GM18517 (cell line): ENCODE results near the gene SPRR2E.
"Not testable (repeated sequence)": the region's sequence is repeated elsewhere in the genome, so short reads cannot be mapped to it uniquely, and the experiment has no call there.

Source experiments
- ATAC-seq: cut with Tn5 transposase; IDR thresholded peaks from one replicate; pipeline ENCODE4 v1.9.1; 2021; ENCODE audit warnings: mild to moderate bottlenecking, moderate library complexity; ENCODE audit not compliant: unreplicated experiment

The SPRR2E gene

DNA sequence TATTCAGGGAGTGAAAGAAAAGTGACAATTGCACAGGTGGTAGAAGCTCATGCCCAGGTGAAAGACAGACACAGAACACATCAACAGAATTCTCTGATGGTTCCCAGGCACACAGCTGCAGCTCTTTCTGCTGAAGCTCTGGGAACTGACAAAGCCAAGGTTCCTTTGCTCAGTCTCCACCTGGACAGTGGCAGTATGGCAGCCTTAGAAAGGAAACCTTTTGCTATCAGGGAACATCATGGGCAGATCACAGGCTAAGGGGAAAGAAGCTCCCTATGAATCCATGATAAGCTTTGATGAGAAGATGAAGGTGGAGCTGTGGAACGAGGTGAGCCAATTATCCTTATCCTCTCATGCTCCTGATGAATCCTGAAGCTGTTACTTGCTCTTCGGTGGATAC lies 24.1 kb downstream of the SPRR2E start:
- ATAC-seq: no peak

DNA sequence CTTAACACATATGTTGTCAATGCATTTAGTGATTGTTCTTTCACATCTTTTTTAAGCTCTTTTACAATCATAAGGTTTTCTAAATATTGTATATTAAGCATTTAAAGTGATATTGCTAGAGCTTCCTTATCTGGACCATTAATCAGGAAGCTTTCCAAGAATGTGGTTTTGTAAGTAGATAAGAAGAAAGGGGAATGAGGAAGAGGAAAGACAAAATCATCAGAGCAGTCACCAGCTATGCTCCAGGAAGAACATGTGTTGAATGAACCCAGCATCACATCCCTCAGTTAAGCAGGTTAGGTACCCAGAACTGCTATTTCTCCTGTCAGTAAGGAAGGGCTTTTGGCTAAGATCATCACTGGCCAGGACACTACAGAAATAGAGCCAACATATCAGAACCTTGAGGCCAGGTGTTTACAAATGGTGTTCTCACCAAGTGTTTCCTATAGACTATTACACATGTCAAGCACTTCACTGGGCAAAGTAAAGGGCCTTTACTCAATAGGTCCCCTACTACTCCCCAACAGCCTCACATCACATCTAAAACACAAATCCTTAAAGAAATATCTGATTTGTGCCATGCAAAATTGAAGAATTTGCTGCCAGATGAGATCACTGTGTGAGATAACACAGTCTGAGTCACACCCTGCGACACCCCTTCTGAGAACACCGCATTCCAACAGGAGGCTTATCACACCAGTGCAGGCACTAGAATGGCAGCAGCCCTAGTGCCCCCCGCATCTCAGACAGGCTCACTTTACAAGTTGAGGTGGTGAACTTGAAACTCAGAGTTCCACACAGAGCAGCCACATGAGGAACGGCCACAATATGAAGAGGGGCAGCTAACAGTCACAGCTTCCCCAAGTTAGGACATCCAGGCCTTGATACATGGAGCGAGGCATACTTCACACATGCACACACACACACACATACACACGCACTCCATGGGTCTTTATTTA lies 35.2 kb downstream of the SPRR2E start:
- no peak for ATAC-seq

DNA sequence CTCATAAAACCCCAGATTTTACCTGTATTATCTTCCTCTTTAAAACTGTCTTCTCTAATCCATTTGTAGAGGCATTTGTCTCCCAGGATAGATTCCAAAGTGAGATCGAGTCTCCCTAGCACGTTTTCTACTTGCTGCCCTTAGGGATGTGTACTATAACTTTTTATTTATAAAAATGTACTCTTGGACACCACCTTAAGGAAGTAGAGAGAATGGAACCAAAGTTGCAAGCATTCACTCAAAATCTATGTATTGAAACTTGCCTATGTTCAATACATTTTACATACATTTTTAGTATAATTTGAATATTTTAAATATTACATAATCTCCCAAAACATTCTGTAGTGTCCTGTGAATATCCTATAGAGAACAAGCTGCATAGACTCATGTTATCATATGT lies 36.2 kb downstream of the SPRR2E start:
- no peak for ATAC-seq

DNA sequence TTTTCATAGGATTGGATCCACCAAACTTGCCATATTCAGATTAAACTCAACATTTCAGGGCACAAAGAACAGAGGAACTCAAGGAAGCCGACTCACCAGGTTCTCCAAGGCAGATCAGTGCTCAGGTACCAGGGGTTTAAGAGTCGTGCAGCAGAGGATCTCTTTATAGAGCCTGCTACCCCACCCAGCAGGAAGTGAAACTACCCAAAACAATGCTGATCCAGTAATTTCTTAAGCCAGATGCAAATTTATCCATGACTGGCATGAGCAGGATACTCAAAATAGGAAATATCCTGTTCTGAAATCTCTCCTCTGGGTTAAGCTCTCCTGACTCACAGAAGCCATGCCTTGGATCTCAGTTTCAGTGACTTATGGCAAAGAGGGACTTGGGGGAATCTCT lies 37.0 kb downstream of the SPRR2E start, which contains the start of gene SPRR2A:
TSS of gene SPRR2A (minus strand) at position 138 of the 400 bp plus-strand sequence. CDS start 777 bp downstream, outside the sequence.
- no peak for ATAC-seq

DNA sequence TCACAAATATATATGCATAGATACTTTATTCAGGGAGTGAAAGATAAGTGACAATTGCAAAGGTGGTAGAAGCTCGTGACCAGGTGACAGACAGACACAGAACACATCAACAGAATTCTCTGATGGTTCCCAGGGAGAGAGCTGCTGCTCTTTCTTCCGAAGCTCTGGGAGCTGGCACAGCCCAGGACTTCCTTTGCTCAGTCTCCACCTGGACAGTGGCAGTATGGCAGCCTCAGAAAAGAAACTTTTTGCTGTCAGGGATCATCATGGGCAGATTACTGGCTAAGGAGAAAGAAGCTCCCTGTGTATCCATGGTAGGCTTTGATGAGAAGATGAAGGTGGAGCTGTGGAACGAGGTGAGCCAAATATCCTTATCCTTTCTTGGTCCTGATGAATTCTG lies 38.2 kb downstream of the SPRR2E start:
- not testable (repeated sequence) for ATAC-seq

DNA sequence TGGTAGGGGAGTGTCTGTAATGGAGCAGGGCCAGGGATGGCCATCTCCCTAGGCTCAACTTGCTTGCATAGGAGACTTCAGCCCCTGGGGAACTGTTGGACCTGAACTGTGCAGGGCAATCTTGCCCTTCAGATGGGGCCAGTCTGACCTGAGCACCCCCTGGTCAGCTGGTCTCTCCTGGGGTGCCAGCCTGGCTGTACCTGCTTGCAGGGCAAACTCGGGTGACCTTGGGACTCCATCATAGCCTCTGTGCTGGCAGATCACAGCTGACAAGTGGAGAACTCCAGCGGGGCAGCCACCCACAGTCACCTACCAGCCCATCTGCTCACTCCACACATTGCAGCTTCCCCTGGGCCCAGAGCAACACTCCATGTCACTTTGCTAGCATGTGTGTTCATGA lies 45.1 kb downstream of the SPRR2E start:
- no peak for ATAC-seq
